Left renal pelvis (tissue), 4 donors: Measurements from ENCODE around the gene LY6G6D. TPM values are rescaled to one million over a fixed set of nuclear protein-coding genes. Genes with fewer than 3 reads are reported as not detected.

Experiments used
- DNase-seq, 4 donors: peaks; one replicate each; pipeline ENCODE4 v3.0.0-alpha.2; 2013; ENCODE audit warnings: low read depth in 4 of 4, low spot score in 3 of 4
- polyA plus RNA-seq, 4 donors: library from polyadenylated mRNA; unstranded; fragments of 120-200 nt; gene quantifications; one replicate each; pipeline ENCODE4 v1.2.1, GENCODE V29; 2013; ENCODE audit not compliant: insufficient read length in 4 of 4

The LY6G6D gene
- polyA plus RNA-seq, 4 donors, result not detected

DNA sequence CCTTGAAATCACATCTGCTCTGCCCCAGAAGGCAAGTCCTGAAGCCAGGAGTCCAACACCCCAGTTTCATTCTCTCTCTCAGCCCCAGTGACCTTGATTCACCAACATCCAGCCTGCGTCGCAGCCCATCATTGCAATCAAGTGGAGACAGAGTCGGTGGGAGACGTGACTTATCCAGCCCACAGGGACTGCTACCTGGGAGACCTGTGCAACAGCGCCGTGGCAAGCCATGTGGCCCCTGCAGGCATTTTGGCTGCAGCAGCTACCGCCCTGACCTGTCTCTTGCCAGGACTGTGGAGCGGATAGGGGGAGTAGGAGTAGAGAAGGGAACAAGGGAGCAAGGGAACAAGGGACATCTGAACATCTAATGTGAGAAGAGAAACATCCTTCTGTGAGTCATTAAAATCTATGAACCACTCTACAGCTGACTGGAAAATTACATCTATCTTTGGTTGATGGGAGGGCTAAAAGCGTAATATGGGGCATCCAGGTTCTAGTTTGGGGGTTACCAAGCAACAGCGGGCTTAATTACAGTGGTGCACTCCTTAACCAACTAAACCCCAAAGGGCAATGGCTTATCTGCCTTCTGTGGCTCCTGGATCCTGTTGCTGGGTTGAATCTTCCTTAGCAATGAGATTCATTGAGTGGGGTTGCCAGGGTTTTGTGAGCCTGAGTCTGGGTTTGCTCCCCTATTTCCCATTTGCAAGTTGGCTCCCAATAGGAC, 2.5 kb downstream of the LY6G6D start:
- DNase-seq, result no peak

DNA sequence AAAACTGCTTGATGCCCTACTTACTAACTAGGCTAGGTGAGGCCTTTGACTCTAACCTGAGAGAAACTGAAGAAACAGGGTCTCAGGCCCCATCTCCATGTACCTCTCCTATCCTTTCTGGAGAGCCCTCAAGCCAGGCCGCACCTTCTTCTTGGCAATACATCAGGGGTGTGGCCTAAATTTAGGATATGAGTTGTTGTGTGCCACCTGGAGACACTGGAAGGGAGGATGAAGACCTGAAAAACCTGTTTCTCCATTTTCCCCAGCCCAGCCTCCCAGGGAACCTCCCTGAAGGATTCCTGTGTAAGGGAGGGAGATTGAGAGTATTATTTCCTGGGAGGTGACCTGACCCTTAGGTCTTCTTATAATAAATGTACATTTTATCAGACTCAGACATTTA, 3.1 kb downstream of the LY6G6D start:
- no peak for DNase-seq

DNA sequence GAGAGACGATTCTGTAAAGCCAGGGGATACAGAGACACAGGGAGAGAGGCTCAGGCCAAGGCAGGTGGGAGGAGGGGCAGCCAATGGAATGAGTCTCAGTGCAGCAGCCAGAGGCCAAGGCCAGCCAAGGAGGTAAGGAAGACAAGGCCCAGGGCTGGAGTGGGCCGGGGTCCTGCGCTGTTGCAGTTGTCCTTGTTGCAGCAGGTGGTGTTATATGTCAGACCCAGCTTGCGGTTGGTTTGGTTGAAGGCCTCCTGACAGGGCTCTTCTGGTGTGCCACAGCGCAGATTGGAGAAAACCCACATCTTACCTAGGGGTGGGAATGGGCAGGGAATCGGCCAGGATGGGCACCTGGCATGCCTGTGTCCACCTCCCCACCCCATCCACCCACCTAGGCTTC, 3.9 kb downstream of the LY6G6D start:
- DNase-seq, result no peak

DNA sequence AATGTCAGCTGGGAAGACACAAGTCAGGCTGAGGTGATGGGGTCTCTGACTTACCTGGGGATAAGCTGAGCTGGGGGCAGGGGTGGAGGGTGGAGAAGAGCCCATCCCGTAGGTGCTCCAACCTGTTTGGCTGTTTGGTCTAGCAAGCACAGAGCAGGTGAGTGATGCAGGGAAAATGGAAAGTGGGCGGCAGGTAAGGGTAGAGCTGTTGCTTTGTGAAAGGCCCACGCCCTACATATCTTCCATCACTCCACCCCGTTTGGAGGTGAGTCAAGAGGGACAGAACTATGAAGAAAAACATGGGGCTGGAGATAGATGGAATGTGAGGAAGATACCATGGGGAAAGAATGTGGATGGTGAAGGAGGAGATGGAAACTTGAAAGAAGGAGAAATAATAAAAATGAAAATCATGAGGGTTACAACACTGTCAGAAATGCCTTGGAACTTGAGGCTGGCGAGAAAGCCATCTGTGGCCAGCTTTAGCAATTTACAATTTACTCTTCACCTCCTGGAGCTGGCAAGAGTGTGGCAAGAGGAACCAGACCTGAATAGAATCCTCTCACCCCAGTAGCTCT, 5.1 kb downstream of the LY6G6D start:
- no peak for DNase-seq

DNA sequence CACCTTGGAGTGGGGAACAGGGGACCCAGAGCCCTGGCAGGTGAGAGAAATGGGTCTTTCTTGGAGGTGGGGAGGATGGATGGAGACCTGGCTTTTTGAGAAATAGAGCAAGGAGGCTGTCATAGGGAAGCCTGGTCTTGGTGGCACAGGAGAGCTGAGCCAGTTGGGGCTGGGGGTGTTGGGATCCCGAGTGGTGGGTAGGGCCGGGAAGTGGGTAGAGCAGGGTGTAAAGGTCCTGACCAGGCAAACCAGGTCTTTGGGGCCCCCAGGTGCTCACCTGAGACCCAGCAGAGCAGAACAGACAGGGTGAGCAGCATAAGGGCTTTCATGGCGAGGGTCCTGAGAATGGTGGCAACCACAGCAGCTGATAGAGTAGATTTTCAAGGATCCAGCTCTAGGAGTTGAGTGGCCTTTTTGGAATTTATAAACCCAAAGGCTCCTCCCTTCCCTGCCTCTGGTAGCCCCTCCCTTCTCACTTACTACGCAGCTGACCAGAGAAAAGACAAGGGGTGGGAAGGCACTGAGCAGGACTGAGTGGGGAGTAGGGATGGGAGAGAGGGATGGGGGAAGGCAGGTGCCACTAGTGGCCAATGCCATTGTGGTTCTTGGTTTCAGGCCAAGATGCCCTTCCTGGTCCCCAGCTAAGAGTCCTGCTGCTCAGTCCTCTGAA, 6.3 kb downstream of the LY6G6D start, which contains the start of gene LY6G6C:
LY6G6C (minus strand) TSS at position 396 of the 670 bp plus-strand sequence; CDS start at position 329, 67 bp downstream.
- no peak for DNase-seq

DNA sequence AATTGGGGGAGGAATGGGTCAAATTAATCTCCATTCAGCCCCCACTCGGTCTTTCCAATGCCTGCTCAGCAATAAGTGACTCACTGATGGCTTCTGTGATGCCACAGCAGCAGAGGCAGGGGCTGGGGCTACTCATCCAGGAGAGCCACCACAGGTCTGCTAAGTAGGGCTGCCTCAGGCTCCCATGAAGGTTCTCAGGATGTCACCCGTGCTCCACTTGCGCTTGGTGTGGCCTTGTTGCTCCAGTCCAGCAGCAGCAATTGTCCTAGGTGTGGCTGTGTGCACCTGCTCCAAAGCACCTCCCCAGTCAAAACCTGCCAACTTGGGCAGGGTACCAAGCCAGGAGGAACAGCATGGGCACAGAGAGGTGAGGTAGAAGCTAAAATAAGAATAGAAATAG, 7.0 kb downstream of the LY6G6D start:
- no peak for DNase-seq

DNA sequence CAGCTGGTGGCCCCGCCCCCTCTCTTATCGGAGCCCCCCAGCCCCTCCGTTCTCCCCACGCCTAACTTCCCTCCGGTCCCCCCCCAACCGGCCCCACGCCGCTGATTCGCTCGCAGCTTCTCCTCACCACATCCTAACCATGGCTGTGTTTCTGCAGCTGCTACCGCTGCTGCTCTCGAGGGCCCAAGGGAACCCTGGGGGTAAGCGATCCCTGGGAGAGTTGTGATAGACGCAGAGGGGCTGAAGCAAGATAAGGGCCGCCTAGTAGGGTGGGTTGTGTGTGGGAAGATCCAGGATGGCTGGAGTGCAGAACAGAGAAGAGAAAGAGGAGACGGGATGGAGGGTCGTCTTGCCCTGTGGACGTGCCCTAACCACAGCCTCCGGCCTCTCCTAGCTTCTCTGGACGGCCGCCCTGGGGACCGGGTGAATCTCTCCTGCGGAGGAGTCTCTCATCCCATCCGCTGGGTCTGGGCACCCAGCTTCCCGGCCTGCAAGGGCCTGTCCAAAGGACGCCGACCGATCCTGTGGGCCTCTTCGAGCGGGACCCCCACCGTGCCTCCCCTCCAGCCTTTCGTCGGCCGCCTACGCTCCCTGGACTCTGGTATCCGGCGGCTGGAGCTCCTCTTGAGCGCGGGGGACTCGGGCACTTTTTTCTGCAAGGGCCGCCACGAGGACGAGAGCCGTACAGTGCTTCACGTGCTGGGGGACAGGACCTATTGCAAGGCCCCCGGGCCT, 8.3 kb downstream of the LY6G6D start, which contains the start of gene MPIG6B:
MPIG6B (plus strand) TSS at position 129 of the 735 bp plus-strand sequence; CDS start at position 140, 11 bp downstream.
- no peak for DNase-seq

DNA sequence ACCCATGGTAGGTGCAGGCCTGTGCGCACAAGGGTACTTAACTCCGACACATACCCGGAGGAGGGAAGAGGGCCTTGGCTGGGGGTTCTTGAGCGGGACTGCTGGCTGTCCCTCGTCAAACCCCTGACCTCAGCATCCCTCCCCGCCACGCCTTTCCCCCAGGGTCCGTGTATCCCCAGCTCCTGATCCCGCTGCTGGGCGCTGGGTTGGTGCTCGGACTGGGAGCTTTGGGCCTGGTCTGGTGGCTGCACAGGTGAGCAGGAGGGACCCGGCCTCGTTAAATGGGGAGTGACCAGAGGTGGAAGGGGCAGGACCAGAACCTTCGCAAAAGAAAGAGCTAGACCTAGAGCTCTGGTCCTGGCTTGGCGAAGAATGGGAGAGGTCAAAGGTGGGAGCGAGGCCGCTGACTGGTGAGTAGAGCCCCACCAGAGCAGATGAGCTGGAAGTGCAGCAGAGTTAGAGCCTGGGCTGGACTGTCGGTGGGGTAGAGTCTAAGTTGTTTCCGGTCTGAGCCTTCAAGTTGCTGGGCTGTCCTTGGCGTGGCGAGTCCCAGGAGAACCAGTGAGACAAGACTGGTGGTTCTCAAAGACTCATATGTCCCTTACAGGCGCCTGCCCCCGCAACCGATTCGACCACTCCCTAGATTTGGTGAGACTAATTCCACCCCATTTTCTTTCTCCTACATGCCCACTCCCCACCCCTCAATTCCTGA, 9.0 kb downstream of the LY6G6D start:
- DNase-seq, result no peak

DNA sequence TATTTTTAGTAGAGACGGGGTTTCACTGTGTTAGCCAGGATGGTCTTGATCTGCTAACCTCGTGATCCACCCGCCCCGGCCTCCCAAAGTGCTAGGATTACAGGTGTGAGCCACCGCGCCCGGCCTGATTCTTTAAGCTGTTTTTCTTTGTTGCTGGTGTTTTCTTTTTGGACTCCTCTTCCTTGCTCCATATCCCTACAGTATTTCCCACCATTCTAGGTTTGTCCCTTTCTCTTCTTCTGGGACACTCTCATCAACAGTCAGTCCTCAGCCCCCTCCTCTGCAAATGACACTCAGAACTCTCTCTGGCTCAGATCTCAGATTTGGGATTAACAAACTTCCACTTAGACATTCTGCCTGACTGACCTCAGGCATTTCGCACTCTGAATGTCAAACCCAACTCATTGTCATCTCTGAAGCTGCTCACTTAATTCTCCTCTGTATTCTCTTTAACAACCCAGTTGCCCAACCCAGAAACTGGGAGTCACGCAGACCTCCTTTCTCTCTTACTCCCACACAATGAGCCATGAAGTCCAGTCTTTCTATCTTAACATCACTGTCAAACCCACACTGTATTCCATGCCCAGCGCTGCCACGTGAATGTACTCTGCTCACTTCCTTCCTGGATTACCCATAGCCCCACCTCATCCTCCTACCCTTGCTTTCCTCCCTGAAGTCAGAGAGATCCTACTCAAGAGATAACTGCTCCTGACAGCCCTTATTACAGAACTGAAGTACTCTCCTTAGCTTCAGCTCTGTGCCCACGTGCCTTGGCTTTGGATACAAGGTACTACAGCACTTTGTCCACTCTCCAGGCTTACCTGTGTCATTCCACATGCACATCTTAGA, 10.6 kb downstream of the LY6G6D start:
- DNase-seq, result no peak

DNA sequence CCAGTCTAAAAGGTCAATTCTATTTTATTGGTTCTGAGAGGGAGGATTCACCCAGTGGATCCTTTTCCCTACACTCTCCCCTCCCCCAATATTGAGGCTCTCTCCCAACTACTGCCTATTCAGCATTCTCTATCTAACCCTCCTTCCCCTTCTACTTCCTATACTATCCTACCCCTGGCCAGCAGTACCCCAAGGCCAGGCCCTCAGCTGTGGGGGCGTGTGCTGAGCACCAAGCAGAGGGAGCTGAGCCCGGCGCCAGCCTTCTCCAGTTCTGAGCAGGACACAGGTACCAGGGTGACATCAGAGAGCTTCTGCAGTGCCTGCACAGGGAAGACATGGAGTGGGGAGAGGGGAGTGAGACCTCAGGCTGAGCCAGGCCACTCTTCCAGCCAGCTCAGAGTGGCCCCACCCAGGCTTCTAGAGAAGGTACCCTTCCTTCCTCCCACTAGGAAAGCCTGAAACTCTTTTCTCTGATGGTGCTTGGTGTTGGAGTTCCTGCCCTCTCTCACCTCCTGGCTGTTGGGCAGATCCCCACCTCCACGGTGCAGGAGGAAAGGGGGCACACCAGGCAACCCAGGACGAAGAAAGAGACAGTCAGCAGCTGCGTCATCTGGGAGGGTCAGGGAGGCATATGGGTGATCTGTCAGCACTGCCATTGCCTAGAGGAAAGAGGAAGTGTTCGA, 12.0 kb downstream of the LY6G6D start:
- DNase-seq, result no peak

DNA sequence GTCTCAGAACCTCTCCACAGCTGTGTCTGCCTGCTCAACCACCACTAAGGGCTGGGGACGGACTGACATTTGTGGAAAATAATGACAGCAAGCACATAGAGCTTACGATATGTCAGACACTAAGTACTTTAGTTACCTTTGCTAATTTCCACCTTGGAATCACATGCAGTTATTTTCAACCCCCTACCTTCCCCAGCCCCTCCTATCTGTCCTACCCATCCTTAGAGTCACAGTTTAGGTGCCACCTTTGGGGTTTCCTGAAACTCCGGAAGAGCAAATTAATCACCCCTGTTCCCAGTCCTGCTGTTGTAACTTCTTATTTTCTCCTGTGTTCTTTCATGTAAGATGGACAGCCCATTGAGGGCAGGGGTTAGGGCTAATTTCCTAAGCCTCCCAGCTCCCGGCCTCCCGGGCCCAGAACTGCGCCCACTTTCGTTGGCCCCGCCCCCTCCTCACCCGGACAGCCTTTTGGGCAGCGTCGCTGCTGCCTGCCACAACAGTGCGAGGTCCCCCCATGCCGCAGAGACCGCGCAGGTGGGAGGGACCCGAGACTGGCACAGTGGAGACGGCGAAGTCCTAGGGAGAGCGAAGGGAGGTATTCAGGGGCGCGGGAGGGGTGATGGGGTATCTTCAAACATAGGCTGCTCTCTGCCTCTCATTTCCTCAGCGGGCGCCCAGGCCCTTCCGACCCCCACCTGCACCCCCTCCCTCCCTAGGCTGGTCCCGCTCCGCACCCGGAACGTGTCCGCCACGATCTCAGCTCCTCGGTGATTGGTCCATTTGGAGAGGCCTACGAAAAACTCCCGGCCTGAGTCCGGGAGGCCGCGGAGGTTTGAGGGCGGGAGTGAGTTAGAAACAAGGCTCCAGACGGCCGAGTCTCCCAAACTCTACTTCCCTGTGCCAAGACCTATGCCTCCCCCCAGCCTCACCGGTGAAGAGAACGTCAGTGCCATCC, 12.8 kb downstream of the LY6G6D start:
- no peak for DNase-seq

DNA sequence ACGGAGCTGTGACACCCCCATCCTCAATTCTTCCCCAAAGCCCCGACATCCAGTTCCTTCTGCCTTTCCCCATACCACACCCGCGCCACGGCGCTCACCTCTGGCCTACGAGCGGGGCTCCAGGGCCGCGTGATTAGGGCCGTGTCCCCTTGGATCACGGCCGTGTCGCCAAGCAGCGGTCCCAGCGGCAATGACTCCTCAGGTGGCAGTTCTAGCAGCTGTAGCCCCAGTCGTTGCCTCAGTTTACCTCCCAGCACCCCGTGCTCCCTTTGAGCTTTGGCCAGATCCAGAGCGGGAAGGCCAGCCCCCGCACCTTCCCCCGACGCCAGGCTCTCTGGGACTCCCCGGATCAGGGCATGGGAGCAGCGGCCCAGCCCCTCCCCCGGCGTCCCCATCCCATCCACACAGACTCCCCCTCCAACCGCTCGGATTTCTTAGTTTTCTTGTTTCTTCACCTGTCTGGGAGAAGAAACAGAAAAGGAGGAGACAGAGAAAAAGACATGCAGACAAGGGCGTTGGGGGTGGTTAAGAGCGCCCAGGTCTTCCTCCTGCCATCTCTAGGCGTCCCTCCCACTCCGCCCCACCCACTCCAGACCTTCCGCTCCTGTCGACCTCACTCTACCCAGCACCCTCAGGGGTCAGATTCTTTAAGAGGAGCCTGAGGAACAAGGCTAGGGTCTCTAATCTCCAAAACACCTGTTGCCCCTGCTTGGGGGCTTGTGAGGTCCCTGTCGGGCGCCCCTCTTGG, 13.8 kb downstream of the LY6G6D start, which contains the start of gene DDAH2:
DDAH2 (minus strand) TSS at position 533 of the 748 bp plus-strand sequence; CDS start at position 395, 138 bp downstream.
- no peak for DNase-seq

DNA sequence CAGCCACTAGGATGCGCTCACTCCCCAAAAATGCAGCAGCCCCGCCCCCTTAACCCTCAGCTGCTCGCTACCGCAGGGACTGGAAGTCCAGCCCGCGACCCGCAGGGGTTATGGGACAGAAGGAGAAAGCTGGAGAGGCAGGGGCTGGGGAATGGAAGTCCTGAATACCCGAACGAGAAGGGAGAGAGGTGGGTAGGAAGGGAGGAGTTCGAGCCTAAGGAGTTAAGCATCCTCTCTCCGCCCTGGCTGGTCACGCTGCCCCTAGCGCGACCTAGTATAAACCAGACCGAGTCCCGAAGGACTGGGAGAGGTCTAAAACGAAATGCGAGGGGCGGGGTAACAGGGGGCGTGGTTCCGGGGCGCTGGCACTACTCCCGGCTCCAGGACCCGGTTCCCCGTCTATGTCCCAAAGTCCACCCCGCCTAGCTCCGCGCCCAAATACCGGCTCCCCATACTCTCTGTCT, 14.4 kb downstream of the LY6G6D start:
- peak in 3 of 4 donors; percentile 85 to 89 (median 87) for DNase-seq

DNA sequence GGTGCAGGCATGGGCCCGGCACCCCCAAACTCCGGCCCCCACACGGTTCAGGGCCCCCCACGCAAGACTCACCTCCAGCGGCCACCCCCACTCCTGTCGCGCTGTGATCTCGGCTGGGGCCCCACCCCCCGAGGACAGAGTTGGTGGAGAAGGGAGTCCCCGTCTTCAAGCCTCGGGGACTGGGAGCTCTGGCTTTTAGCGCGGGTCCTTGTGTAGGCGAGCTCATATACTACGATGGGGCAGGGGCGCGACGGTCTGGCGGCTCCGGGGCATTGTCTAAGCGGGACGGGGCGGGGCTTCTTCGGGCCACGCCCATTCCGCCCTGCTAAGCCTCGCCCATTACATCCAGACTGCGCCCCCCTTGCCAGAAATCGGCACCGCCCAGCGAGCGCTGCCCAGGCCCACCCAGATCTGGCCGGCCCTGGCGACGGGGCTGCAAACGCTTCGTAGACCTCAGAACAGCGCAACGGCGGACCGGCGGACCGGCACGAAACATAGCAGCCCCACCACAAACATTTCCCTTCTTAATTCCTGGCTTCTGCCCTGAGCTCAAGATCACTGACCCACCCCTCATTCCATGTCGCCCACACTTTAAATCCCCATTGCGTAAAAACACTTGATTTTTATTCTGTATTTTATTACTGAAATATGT, 15.0 kb downstream of the LY6G6D start:
- peak in 3 of 4 donors; percentile 82 to 87 (median 85) for DNase-seq

DNA sequence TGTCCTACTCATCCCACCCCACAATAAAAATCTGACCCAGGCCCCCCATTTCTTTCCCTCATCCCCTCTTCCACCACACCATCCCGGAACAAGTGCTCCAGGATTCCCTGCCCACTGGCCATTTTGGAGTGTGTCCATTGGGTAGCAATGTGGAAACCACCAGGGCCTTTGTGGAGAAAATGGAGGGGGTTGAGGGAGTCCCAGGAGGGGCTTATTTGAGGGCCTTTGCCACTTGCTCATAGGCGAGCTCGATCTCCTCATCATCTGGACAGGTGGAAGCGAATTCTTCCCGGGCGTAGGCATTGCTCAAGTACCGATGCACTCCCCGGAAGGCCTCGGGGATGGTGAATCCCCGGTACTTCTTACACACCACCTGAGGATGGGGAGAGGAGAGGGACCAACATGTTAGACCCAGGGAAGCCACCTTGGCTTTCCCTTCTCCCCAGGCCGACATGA, 15.5 kb downstream of the LY6G6D start:
- DNase-seq, result no peak

DNA sequence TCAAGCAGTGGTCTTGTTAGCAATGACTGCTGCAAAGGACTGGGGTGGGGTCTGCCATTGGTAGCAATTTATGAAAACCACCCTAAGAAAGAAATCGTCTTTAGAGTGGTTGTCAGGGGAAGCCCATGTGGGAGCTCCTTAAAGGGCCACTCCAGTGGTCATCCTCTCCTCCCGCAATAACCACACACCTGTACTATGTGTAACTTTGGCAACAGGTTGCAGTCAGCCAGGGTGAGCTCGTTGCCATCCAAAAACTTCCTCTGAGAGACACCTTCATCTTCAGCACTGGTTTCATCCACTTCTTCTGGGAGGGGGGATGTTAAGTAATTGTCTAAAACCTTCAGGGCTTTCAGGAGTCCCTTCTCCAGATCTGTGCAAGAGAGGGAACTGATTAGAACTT, 16.9 kb downstream of the LY6G6D start:
- no peak for DNase-seq
